GOT3 (cell line): ENCODE results near the gene CLC.
"Not testable (repeated sequence)": the region's sequence is repeated elsewhere in the genome, so short reads cannot be mapped to it uniquely, and the experiment has no call there.

Source experiments
- DNase-seq: peaks from one replicate; lab custom pipeline; 2025; ENCODE audit warnings: mixed read lengths; lab: John Stamatoyannopoulos, UW

CLC gene

DNA sequence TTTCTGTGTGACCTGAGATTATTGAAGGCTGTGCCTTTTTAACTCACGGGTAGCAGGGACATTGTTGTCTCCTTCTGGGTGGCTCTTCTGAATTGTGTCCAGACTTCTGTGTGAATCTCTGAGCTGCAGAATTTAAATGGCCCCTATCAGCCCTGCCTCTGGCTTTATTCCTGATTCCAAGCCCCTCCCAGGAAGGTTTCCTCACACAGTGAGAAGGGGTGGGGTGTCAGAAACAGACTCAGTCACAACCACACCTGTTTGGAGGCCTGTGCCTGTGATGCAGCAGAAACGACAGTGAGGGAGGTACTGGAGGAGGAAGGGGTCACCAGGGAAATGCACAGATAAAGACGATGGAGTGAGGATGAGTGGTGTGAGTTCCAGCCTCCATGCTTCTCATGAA lies at the start of gene CLC:
Gene CLC (minus strand): TSS at position 139 of the 400 bp plus-strand sequence. CDS start 77 bp downstream, at position 62.
- DNase-seq, result no peak

- DNase-seq, result no peak
These were observed 43.1 kb upstream of the CLC start for GRCh38 chr19:39780894-39781293.

- no peak for DNase-seq
These were observed 40.9 kb upstream of the CLC start, which contains the start of gene LEUTX for GRCh38 chr19:39778763-39779162. TSS of gene LEUTX (plus strand) at chr19:39778854. CDS start at chr19:39778921, 67 bp downstream.

GRCh38 chr19:39768786-39769185 lies 31.0 kb upstream of the CLC start:
- no peak for DNase-seq

- DNase-seq, result no peak
These were observed 30.5 kb upstream of the CLC start for GRCh38 chr19:39768334-39768733.

DNA sequence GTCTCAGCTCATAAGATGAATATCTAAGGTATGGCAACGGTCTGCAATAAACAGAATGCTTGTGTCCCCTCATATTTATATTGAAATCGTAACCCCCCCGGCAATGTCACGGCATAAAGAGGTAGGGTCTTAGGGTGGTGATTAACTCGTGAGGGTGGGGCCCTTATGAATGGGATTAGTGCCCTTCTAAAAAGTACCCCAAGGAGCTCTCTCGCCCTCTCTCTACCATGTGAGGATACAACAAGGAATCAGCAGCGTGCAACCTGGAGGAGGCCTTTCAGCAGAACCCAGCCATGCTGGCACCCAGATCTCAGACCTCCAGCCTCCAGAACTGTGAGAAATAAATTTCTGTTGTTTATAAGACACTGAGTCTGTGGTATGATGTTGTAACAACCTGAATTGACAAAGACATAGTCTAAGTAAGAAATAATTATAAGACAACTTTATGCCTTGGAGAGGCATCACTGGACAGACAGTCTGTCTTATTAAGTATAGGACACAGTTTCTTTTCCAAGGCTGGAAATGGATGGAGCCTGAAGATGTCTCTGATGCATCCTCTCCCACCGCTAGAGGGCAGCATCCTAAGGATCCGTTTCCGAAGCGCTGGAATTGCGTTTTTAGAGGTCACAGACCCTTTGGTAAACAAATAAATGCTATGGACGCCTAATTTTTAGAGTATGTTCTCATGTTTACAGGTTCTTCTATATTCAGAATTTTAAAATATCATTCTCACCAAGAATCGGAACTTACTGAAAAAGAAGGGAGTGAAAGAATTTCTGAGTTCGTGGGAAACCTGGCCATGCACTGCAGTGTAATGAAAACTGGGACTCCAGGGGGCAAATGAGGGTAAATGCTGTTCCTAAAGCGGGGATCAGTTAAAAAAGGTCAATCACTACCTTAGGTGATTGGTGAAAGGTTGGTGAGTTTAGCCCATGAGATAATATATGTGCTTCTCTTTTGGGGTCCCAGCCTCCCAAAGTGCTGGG lies 27.6 kb upstream of the CLC start:
- no peak for DNase-seq

DNA sequence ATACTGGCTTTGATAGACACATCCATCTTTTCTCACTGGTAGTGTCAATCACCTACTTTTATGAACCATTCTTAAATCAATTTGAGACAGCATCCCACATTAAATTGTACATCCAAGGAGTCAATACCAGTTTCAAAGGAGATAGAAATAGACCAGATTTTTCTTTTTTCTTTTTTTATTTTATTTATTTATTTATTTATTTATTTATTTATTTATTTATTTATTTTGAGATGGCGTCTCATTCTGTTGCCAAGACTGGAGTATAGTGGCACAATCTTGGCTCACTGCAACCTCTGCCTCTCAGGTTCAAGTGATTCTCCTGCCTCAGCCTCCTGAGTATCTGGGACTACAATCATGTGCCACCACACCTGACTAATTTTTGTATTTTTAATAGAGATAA lies 24.0 kb upstream of the CLC start:
- DNase-seq, result not testable (repeated sequence)

DNA sequence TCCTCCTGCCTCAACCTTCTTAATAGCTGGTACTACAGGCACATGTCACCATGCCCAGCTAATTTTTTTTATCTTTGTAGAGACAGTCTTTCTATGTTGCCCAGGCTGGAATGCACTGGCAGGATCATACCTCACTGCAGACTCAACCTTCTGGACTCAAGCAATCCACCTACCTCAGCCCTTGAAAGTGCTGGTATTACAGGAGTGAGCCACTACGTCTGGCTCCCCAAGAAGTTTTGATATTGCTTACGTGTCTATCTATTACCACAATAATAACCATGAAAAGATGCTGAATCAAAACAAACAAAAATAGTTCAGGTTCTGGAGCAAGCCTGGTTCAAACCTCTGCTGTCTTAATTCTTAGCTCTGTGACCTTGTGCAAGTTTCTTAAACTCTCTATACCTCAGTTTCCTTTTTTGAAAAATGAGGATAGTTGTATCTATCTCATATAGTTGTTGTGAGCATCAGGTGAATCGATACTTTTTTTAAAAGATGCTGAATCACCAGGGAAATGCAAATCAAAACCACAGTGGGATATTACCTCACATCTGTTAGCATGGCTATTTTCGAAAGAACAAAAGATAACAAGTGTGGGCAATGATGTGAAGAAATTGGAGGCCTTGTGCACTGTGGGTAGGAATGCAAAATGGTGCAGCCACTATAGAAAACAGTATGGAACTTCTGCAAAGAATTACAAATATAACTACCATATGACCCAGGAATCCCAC lies 21.8 kb upstream of the CLC start:
- no peak for DNase-seq

DNA sequence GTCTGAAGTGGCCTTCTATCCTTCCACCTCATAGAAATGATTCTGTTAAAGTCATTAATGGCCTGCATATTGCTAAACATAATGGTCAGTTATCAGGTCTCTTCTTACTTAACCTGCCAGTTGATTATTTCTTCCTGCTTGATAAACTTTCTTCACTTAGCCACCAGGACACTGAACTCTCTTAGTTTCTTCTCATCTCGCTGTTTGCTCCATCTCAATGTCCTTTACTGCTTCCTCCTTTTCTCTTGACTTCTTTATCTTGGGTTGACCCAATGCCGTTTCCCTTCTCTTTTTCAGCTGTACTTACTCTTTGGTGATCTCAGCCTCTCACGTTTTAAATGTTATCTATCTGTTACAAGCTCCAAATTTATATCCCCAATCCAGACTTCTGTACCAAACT lies 17.1 kb upstream of the CLC start:
- DNase-seq, result no peak

DNA sequence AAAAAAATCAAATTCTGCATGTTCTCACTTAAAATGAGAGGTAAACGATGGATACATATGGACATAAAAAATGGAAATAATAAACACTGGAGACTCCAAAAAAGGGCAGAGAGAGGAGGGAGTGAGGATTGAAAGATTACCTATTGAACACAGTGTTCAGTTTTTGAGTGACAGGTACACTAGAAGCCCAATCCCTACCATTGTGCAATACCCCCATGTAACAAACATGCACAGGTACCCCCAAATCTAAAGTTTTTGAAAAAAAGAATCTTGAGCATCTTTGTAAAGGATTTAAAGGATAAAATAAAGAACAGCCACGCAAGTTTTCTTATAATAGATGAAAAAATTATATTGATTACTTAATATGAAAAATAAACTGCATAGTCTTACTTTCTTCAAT lies 16.7 kb upstream of the CLC start:
- DNase-seq, result no peak

DNA sequence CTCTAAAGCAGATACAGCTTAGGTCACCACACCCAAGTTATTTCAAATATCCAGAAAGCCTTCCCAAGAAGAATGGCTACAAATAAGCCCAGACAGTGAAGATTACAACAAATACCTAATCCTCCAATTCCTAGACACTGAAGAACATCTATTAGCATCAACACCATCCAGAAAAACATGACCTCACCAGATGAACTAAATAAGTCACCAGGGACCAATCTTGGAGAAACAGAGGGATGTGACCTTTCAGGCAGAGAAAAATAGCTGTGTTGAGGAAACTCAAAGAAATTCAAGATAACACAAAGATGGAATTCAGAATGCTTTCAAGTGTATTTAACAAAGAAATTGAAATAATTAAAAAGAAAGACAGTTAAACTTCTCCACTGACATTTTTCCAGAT lies 15.0 kb upstream of the CLC start:
- DNase-seq, result no peak

DNA sequence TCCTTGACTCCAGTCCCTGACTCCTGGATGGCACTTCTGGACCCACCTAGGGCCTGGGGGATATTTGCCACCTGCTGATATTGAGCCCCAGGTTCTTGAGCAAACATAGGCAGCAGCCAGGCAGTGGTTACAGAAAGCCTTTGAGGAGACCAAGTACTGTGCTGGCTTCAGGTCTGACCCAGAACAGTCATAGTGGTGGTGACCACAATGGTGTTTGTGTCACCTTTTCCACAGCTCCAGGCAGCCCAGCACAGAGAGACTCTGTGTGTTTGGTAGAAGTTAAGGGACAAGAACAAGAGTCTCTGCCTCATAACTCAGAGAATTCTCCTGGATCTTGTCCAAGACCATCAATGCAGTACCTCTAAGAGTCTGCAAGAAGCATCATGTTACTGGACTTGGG lies 14.6 kb upstream of the CLC start:
- no peak for DNase-seq

DNA sequence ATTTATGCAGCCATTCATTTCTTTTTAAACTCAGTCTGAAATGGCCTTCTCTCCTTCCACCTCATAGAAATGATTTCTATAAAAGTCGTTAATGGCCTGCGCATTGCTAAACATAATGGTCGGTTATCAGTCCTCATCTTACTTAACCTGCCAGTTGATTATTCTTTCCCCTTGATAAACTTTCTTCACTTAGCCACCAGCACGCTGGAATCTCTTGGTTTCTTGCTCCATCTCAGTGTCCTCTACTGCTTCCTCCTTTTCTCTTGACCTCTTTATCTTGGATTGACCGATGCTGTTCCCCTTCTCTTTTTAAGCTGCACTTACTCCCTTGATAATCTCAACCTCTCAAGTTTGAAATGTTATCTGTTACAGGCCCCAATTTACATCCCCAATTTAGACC lies 12.2 kb upstream of the CLC start:
- no peak for DNase-seq

DNA sequence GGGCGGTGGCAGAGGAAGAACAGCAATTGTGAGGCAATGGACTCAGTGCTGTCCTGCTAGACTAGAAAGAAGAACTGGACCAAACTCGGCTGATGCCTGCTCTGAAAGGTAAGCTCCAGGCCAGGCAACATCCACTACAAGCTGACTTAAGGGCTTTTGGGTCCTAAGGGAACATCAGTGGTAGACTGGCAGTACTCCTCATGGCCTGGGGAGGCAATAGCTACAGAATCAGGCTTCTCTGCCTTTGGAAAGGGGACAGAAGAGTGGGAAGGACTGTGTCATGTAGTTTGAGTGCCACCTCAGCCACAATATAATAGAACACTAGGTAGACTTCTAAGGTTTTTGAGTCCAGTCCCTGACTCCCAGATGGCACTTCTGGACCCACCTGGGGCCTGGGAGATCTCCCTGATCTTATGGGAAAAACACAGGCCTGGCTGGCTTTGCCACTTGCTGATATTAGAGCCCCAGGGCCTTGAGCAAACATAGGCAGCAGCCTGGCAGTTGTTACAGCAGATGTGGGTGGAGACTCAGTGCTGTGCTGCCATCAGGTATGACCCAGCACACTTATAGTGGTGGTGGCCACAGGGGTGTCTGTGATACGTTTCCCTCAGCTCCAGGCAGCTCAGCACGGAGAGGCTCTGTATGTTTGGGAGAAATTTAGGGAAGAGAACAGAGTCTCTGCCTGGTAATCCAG lies 9.2 kb upstream of the CLC start:
- no peak for DNase-seq

- no peak for DNase-seq
These were observed 7.8 kb upstream of the CLC start for GRCh38 chr19:39745643-39746042.

GRCh38 chr19:39740395-39740794 lies 2.6 kb upstream of the CLC start:
- no peak for DNase-seq

DNA sequence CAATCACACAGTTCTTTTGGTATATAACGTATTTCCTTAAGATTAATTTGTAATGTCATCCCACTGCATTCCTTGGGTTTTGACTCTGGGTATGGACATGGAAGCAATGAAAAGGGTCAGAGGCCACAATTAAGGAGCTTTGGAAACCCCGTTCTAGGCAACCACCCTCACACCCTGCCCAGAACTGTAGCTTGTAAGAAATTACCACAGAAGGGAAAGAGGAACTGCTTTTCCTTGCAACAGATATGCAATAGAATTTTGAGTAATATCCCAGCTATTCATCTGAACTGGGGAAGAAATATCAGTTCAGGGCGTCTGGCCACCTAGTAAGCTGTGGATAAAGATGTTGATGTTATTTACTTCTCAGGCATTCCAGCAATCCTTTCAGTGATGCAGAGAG lies 985 bp upstream of the CLC start:
- DNase-seq, result no peak

DNA sequence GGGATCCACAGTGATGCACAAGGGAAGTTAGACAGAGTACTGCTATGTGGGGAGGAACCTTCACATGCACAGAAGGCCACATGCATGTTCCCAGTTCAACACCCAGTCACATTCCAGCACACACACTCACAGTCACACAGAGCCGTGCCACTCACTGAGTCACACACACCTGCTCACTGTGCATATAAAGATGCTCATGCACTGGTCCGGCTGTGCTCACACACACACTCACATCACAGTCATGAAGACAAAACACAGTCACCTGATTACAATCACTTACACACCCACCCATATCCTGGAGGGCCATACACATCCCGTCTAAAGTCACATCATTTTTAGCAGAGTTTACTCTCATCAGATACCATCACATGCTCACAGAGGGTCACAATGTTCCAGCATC lies 478 bp downstream of the CLC start:
- no peak for DNase-seq

DNA sequence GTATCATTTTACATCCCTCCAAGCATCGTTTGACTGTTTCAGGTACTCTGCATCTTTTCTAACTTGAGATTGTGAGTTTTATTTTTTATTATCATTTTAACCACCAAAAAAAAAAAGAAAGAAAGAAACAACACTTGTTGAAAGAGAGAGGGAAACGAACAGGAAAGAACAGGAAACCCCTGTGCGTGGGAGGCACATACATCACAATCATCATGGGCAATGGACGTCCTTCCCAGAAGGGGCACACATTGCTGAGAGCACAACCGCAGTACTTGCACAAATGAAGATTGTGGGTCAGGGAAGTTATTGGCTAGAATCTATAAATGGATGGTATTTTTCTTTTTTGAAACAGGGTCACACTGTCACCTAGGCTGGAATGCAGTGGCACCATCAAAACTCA lies 1.7 kb downstream of the CLC start:
- no peak for DNase-seq

DNA sequence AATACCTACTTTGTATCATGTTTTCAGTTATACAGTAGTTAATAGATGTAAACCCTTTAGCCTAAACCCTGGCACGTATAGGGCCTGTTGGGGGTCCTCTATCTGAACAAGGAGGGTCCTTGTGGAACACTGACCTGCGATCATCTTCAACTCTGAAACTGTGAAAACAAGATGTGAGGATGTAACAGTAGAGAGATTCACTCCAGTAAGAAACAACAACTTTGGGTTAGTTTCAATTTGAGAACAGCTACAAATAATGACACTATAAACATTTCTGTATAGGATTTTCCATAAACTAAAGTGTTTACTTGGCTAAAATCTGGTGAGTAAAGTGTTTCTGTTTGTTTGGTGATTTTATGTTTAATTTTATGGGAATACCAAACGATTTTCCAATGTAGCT lies 2.1 kb downstream of the CLC start:
- DNase-seq, result no peak

DNA sequence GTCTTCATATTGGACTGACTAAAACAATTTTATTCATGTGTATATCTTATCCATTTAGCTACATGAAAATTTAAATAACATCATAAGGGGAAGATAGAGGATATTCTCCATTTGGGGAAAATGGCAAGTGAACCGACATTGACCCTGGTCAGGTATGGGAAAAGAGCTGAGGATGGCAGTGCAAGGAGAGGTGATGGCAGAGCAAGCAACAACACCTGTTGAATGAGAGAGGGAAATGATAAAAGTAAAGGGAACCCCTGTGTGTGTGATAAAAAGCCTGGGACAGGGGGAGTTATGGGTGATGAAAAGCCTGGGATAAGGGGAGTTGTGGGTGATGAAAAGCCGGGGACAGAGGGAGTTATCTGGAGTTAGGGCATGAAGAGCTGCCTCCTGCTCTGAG lies 4.0 kb downstream of the CLC start:
- no peak for DNase-seq

GRCh38 chr19:39731685-39732084 lies 6.1 kb downstream of the CLC start:
- no peak for DNase-seq

GRCh38 chr19:39729594-39729993 lies 8.2 kb downstream of the CLC start:
- no peak for DNase-seq
